Thyroid gland (tissue), 4 donors: ENCODE results near the gene RABGAP1. TPM values are rescaled to one million over a fixed set of nuclear protein-coding genes. Genes with fewer than 3 reads are reported as not detected.

ENCODE experiments used
- DNase-seq, 2 donors: peaks; one replicate each; pipeline ENCODE4 v3.0.0-alpha.2; 2019
- H3K27ac ChIP-seq, 3 donors: fragments of 200-600 bp; sonication (generic); 1 replicate in 2 of 3; 2 replicates in 1 of 3; pipeline ENCODE4 v1.5.1; 2016 to 2019; ENCODE audit warnings: mild to moderate bottlenecking in 1 of 3, moderate library complexity in 1 of 3
- H3K27me3 ChIP-seq: fragments of 200-600 bp; sonication (generic); one replicate; pipeline ENCODE4 v1.5.1; 2019
- H3K36me3 ChIP-seq, 2 donors: fragments of 200-600 bp; sonication (generic); one replicate each; pipeline ENCODE4 v1.5.1; 2016 to 2019
- H3K4me1 ChIP-seq, 2 donors: fragments of 200-600 bp; sonication (generic); one replicate each; pipeline ENCODE4 v1.5.1; 2017 to 2019
- H3K4me3 ChIP-seq, 3 donors: fragments of 200-600 bp; sonication (generic); replicated peaks in 1 of 3; 1 replicate in 2 of 3; 2 replicates in 1 of 3; pipeline ENCODE4 v1.5.1; 2016; ENCODE audit warnings: mild to moderate bottlenecking in 1 of 3
- H3K9me3 ChIP-seq: fragments of 200-600 bp; sonication (generic); one replicate; pipeline ENCODE4 v1.5.1; 2017
- CTCF ChIP-seq, 6 experiments: fragments of 200-600 bp in 3 of 6; fragments of 450-650 bp in 3 of 6; sonication (generic) in 3 of 6; IDR thresholded peaks; one replicate each; pipeline ENCODE4 v1.5.1; 2016 to 2019; ENCODE audit warnings: antibody characterized with exemption in 6 of 6, mild to moderate bottlenecking in 2 of 6, inconsistent platforms in 1 of 6, moderate library complexity in 1 of 6
- POLR2A ChIP-seq, 2 donors: fragments of 450-650 bp; IDR thresholded peaks; one replicate each; pipeline ENCODE4 v1.6.1; 2017; ENCODE audit warnings: antibody characterized with exemption in 2 of 2, mild to moderate bottlenecking in 2 of 2, moderate library complexity in 1 of 2
- WGBS, 2 donors: methylation state at CpG; one replicate each; pipeline ENCODE4 v1.1.5; 2017; 5-methylcytosine and 5-hydroxymethylcytosine counted together
- intact Hi-C: fragments of 100-400 bp; cut with DNase I; formaldehyde crosslinking; loops from one replicate; pipeline ENCODE4 v1.15.1; 2023
- total RNA-seq, 4 donors: library from RNA; depleted of rRNA; stranded (reverse); fragments of >200 nt; gene quantifications; one replicate each; pipeline ENCODE4 v1.2.3, GENCODE V29; 2016

The RABGAP1 gene
- total RNA-seq, 4 donors from 2014 or later, result 90.7 to 144 (median 127) TPM

DNA sequence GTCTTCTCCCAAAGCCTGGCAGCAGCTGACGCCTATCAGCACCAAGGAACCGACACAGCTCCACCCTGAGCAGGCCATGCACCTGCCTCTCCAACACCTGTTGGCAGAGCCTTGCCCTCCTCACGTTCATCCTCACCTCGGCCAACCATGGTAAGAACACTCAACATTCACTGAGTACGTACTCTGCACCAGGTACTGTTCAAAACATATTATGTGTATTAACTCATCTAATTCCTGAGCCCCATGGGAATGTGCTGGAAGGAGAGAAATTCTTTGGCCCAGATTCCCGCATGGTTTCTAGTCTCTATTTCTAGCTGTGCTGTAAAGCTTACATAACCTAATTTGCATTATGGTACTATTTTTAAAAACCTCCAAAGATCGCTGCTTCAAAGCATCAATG is 178.7 kb downstream of the RABGAP1 start:
- H3K9me3 ChIP-seq, result no peaks in the 10 kb centered on the region

DNA sequence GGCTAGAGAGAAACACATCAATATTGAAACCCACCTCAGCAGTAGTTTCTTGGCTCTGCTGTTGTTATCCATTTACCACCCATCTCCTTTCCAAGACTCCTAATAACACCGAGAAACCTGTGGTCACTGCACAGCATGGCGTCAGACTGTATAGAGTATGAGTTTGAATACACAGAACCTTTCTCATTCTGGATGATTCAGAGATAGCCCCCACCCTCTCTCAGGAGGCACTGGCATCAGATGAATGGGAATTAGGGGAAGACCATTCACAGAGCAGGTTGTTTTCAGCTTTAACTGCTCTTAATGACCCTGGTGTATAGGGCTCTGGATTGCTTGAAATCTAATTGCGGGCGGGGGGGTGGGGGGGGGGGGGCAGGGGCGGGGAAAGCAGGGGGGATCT is 179.3 kb downstream of the RABGAP1 start:
- intact Hi-C loops, result no loop called here
- peaks cover 3 to 9% of the 10 kb centered on the region in 2 donors for H3K4me1 ChIP-seq
- no peak for DNase-seq
- no peaks in the 10 kb centered on the region for H3K9me3 ChIP-seq
- H3K27ac ChIP-seq, result no peak overlapping the region
- H3K4me3 ChIP-seq, result no peak overlapping the region
- no peaks in the 10 kb centered on the region for H3K27me3 ChIP-seq
- TF ChIP-seq POLR2A (IDR thresholded peaks at IDR 0.05), result no peak
- no peak for TF ChIP-seq CTCF (IDR thresholded peaks at IDR 0.05)
- no peaks in the 10 kb centered on the region for H3K36me3 ChIP-seq
- 82% methylated on average over 5 of the region's 5 CpGs for WGBS, 2 donors

More for the DNA sequence above, 178.7 kb downstream of the RABGAP1 start:
- Histone ChIP-seq H3K27me3 (no peaks in the 10 kb centered on the region), H3K4me1 (peaks cover 3 to 11% of the 10 kb centered on the region in 2 donors), H3K27ac (no peak overlapping the region), H3K4me3 (no peak overlapping the region), H3K36me3 (no peaks in the 10 kb centered on the region)
- intact Hi-C loops, result no loop called here
- TF ChIP-seq CTCF (IDR thresholded peaks at IDR 0.05) (no peak), POLR2A (IDR thresholded peaks at IDR 0.05) (no peak)
- no peak for DNase-seq
- WGBS, 2 donors, result 64 to 68% methylated on average over 7 of the region's 7 CpGs

GRCh38 chr9:123120953-123121352 is 180.1 kb downstream of the RABGAP1 start:
- no peak for DNase-seq
- 96% methylated on average over 1 of the region's 1 CpG for WGBS, 2 donors
- Histone ChIP-seq H3K4me3 (no peak overlapping the region), H3K27ac (no peak overlapping the region), H3K36me3 (no peaks in the 10 kb centered on the region), H3K27me3 (no peaks in the 10 kb centered on the region), H3K4me1 (peaks cover 3 to 5% of the 10 kb centered on the region in 2 donors), H3K9me3 (no peaks in the 10 kb centered on the region)
- TF ChIP-seq POLR2A (IDR thresholded peaks at IDR 0.05), result no peak
- no peak for TF ChIP-seq CTCF (IDR thresholded peaks at IDR 0.05)
- intact Hi-C loops, result no loop called here

- intact Hi-C loops, result no loop called here
- Histone ChIP-seq H3K36me3 (no peaks in the 10 kb centered on the region), H3K4me1 (peaks cover 3 to 5% of the 10 kb centered on the region in 2 donors), H3K9me3 (no peaks in the 10 kb centered on the region), H3K27me3 (no peaks in the 10 kb centered on the region), H3K4me3 (no peak overlapping the region), H3K27ac (no peak overlapping the region)
- 75% methylated on average over 3 of the region's 3 CpGs for whole genome bisulfite sequencing, 2 donors
- TF ChIP-seq POLR2A (IDR thresholded peaks at IDR 0.05) (no peak), CTCF (IDR thresholded peaks at IDR 0.05) (no peak)
- no peak for DNase-seq
These were observed 180.6 kb downstream of the RABGAP1 start for GRCh38 chr9:123121457-123121856.

DNA sequence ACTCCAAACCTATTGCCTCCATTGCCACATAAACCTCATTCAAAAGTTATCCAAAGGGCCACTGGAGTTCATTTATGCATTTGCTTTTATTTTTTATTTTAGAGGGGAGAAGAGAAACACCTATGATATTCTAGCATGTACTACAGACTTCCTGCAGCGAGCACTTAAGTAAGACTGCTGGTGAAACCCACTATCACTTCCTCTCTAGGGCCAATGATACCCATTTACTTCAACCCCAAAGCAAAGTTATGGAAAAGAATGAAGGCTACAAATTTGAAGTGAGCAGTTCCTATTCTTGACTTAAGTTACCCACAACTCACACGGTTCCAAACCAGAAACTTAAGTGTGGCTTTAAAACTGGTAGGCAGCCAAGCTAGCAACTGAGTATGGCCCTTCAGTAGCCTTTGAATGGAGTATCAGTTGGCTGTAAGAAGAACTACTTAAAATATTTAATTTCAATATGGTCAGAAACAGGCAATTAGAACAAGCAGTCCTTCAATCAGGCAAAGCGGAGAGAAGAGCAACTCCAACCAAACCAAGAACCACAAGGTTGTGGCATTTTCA is 186.8 kb downstream of the RABGAP1 start:
- intact Hi-C loops, result no loop called here
- Histone ChIP-seq H3K27me3 (no peaks in the 10 kb centered on the region), H3K27ac (no peak overlapping the region), H3K4me3 (no peak overlapping the region), H3K9me3 (no peaks in the 10 kb centered on the region), H3K4me1 (no peaks in the 10 kb centered on the region), H3K36me3 (peaks cover 0 to 3% of the 10 kb centered on the region in 2 donors)
- WGBS, 2 donors, result 70% methylated on average over 3 of the region's 3 CpGs
- DNase-seq, result no peak
- TF ChIP-seq POLR2A (IDR thresholded peaks at IDR 0.05) (no peak), CTCF (IDR thresholded peaks at IDR 0.05) (no peak)
